Measurements from ENCODE around the gene UBE2S.
"Not testable (repeated sequence)": the region's sequence is repeated elsewhere in the genome, so short reads cannot be mapped to it uniquely, and the experiment has no call there.

Gene UBE2S

DNA sequence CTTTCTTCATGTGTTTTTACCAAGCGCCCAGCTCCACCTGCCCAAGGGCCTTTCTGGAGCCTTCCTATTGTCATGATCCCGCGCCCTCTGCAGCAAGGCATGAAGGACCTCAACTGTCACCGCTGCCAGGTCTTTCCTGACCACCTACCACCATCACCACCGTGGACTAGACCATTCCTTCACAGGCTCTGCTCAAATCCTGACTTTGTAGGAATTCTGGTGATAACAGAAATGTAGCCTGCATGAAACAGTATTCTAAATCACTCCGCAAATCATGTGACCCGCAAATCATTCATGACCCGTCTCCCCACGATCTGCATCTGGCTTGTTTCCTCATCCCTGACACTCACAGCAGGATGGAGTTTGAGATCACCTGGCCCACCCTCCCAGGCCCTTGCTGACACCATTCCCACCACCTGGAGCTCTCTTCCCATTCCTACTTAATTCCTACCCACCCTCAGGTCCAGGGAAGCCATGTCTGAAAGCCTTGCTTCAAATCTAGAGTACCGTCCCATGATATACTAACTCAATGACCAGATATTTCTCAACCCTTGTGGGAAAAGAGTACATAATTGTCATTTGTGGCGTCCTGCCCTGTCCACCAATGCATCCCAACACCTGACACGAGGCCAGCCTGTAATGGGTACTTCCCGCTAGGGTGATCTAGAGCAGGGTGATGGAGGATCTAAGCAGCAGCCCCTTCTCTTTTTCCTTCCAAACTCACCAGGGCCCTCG is 1.3 kb downstream of the UBE2S start:
- DNase-seq (ENCODE audit: low spot score) = no peak

DNA sequence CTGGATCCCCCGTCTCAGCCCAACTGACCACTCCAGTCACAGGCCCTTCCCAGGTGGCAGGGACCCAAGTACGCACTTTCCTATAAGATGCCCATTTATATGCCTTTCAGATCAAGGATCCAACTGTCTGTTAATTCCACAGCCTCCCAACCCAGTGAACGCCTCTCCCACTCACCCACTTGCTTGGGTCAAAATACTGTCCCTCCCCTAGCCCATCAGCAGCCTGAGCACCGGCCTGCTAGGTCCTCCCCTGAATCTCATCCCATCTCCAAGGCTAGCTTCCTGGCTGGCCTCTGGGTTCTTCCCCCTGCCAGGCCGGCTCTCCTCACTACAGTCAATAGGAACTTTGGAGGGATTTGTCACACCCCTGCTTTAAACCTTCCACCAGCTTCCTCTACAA is 1.9 kb downstream of the UBE2S start:
- DNase-seq (ENCODE audit: low spot score) = no peak

DNA sequence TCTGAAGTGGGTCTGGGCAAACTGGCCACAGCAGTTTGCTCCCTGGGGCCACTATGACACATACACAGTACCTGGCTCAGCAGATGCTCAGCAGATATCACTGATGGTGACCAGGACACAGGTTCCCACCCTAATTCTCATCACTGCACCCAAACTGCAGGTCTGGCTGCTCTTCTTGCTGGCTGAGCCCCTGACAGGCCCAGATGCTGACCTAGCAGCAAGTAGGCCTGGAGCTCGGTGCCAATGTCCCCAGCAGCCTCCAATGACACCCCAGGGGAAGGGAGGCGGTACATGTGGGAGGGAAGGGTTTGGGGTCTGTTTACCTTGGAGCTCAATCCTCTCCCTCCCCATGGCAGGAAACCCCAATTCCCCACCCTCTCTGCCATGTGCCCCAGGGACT is 5.1 kb downstream of the UBE2S start:
- no peak for DNase-seq (ENCODE audit: low spot score)

DNA sequence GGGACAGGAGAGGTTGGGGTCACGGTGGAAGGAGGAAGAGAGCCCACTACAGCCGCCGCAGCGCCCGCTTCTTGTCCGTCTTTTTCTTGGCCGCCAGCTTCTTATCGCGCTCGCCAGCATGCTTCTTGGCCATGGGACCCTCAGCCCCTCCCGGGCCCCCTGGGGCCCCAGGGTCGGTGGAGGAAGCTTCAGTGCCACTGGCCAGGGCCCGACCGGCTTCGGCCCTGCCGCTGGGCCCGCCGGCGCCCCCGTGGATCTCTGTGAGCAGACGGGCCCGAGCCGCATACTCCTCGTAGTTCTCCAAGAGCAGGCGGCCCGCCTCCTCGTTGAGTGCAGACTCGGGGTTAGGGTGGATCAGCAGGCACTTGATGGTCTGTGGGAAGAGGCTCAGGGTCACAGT is 6.2 kb downstream of the UBE2S start:
- DNase-seq (ENCODE audit: low spot score) = not testable (repeated sequence)

DNA sequence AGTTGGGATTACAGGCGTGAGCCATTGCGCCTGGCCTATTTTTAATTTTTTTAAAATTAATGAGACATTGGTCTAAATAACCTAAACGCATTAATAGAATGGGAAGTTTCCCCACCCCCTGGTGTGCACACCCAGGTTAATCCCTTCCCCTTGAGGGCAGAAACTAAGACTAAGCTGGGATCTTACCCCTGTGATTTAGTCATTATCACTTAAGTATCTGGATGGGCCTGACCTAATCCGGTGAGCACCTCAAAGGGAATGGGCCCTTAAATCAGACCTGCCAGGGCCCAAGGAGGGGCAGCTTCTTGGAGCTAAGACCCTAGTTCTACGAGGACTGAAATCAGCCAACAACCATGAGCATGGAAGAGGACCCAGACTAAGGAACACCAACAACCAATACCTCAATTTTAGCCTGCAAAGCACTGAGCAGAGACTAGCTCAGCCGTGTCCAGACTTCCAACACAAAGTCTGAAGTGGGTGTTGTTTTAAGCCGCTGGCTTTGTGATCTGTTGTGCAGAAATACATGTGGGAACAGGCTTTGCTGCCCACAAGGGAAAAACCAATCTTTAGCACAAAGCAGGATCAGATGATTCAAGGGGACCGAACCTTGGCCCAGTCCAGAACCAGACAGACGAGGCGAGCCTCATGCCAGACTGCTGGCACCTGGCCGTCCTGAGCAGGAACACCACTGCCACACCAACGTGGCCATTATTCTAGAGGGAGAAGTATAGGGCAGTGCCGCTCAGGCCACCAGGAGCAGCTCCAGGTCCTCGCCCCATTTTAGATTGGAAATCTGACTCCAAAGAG is 7.1 kb downstream of the UBE2S start:
- DNase-seq (ENCODE audit: low spot score) = peak; percentile 62

DNA sequence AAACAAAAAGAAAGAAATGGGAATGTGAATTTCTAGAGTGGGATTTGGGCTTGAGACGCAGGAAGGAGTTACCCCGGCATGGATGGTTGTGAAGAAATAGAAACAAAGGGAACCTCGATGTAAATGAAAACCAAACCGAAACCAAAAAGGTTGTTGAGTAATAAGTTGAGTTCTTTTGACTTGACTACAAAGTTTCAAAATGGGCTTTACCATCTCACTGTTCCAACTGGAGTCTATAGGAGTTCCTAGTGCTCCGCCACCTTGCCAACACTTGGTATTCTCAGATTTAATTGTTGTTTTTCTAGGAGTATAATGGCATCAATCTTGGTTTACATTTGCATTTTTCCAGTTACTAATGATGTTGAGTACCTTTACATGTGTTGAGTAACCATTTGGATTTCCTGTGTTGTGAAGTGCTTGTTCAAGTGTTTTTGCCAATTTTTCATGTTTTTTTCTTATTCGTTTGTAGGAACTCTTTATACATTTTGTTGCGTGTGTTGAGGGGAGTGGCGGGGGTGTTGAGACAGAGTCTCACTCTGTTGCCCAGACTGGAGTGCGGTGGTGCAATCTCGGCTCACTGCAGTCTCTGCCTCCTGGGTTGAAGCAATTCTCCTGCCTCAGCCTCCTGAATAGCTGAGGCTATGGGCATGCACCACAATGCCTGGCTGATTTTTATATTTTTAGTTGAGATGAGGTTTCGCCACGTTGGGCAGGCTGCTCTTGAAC is 9.2 kb downstream of the UBE2S start:
- DNase-seq (ENCODE audit: low spot score) = no peak

DNA sequence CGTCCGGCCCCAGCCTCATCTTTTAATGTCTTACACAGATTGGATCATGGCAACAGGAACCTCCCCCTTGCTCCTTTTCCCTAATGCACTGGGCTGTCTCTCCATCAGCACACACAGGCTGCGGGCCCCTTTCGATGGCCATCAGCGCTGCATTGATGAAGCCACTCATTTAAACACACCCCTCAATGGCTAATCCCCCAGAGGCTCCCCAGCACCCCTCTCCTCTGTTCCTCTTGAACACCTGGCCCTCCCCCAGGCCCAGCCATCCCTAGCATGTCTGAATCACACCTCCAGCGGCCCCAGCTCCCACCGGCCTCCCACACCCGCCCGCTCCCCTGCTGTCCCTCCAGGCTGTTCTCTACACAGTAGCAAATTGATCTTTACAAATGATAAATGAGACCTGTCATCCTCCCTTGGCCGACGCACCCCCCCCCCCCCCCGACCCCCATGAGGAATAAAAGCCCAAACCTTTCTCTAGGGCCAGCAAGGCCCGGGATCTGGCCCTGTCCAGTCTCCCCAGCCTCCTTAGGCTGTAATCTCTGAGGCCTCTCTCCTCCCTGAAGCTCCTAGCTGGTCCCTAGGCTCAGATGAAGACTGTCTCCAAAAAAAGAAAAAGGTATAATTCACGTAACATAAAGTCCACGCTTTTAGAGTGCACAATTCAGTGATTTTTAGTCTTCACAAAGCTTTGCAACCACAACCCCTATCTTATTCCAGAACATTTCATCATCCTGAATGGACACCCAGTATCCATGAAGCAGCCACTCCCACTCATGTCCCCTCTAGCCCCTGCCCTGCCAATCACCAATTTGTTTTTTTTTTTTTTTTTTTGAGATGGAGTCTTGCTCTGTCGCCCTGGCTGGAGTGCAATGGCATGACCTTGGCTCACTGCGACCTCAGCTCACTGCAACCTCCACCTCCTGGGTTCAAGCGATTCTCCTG is 14.5 kb downstream of the UBE2S start:
- no peak for DNase-seq (ENCODE audit: low spot score)

DNA sequence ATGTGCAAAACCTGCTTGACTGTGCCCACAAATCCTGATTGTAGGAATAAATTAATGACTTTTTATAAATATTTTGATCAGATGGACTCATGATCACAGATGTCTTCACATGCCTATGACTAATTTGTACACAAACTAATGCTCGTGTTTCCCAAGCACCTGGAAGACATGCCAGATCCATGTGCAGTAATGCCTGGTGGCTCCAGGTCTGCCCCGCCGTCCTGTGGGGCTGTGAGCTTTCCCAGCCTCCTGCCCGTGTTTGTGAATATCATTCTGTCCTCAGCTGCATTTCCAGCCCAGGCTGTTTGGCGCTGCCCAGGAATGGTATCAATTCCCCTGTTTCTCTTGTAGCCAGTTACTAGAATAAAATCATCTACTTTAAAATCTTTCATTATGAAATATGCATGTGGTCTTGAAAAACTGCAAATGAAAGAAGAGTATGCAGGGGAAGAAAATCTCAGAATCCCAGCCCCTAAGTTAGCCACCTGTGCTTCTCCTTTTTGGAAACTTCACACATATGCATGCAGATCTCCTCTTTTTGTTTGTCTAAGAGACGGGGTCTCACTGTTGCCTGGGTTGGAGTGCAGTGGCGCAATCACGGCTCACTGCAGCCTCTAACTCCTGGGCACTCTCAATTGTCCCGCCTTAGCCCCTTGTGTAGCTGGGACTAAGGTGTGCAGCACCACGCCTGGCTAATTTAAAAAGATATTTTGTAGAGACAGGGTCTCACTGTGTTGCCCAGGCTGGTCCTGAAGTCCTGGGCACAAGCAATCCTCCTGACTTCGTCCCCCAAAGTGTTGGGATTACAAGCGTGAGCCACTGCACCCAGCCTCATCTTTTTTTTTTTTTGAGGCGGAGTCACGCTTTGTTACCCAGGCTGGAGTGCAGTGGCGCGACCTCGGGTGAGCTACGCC is 15.6 kb downstream of the UBE2S start:
- no peak for DNase-seq (ENCODE audit: low spot score)

DNA sequence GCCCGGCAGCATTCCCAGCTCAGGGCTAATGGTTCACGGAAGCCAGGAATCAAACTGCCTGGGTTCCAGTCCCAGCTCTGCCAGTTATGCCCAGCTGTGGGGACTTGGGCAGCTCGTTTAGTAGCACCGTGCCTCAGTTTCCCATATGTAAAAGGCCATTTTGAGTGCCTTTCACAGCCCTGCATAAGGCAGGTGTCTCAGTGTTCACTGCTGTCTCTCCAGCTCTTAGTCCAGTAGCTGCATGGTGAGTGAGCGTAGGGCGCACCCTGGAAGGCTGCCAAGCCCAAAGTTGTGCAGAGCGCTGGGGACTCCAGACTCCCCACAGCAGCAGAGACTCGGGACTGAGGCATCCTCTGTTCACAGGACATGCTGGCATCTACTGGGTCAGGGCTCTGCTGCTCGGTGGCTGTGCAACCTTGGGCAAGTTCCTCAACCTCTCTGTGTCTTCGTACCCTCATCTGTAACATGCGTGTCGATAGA is 16.4 kb downstream of the UBE2S start:
- DNase-seq (ENCODE audit: low spot score) = no peak

DNA sequence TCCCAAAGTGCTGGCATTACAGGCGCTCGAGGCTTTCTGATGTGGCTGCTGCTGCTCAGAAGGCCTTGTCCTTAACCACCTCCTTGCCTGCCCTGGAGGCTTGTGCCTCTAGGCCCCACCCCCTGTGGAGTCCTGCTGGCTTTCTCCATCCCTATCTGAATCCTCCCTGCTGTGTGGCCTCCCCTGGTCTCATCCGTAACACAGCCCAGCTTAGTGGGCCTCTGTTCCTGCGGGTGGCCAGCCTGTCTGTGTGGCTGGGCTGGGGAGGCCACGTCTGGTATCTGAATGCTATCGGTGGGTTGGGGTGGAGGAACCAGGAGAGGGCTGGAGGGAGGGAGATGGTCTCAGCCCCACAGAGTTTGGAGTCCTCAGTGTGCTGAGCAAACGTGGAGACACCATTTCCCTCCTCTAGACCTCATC is 17.1 kb downstream of the UBE2S start:
- no peak for DNase-seq (ENCODE audit: low spot score)

DNA sequence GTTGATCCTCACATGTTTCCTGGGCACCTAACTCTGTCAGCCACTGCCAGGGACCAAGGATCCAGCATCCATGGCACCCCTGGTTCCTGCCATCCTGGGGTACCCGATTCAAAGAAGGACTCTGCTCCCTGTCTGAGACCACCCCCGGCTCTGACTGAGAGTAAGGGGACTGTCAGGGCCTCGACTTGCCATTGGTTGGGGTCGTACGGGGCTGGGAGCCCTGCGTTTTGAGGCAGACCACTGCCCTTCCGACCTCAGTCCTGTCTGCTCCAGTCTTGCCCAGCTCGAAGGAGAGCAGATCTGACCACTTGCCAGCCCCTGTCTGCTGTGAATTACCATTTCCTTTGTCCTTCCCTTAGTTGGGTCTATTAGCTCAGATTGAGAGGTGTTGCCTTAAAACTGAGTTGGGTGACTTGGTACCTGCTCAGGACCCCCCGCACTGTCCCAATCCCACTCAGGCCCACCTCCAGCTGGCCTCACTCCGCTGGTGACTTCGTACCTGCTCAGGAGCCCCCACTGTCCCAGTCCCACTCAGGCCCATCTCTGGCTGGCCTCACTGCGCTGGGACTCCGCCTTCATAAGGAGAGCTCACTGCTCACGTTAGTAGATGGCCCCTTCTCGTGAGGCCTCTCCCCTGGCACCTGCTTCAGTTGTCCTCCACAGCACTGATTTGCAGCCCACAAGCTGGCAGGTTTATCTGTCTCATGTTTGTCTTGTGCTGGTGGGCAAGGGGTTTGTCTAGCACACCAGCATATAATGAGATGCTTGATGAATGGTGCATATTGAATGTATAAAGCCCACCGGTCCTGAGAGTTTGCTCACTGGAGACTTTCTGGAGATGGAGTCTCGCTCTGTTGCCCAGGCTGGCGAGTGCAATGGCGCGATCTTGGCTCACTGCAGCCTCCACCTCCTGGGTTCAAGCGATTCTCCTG is 17.9 kb downstream of the UBE2S start:
- no peak for DNase-seq (ENCODE audit: low spot score)

DNA sequence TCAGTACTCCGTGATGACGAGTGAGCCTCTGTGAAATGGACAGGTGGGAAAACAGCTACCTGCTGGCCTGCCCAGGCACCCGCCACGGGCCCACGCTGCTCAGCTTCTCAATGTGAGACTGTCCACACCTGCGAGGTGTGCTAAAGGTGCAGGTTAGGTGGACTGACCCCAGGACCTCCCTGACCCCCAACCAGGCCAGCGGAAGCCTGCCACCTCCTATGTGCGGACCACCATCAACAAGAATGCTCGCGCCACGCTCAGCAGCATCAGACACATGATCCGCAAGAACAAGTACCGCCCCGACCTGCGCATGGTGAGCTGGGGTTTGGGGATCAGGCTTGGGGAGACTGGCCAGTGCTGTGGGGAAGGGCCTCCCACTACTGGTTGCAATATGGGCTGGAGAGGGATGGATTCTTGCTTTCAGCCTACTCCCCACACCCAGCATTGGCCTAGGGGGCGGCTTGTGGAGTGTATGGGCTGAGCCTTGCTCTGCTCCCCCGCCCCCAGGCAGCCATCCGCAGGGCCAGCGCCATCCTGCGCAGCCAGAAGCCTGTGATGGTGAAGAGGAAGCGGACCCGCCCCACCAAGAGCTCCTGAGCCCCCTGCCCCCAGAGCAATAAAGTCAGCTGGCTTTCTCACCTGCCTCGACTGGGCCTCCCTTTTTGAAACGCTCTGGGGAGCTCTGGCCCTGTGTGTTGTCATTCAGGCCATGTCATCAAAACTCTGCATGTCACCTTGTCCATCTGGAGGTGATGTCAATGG is 19.7 kb downstream of the UBE2S start:
- no peak for DNase-seq (ENCODE audit: low spot score)

DNA sequence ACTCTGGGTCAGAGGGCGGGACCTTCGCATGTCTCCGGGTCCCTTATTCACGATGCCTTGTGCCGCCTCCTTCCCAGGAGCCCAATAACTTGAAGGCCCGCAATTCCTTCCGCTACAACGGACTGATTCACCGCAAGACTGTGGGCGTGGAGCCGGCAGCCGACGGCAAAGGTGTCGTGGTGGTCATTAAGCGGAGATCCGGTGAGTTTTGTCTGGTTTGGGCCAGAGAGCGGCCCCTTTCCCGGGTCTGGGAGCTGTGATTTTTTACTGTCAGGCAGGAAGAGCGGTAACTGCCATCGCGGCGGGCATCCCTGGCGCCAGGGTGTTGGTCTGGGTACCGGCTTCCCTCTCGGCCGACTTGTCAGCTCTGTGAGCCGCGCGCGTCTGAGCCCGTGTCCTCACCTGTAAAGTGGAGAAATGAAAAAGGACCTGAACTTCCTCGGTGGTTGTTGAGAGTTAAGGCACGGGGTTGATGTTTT is 21.1 kb downstream of the UBE2S start:
- DNase-seq (ENCODE audit: low spot score) = no peak

DNA sequence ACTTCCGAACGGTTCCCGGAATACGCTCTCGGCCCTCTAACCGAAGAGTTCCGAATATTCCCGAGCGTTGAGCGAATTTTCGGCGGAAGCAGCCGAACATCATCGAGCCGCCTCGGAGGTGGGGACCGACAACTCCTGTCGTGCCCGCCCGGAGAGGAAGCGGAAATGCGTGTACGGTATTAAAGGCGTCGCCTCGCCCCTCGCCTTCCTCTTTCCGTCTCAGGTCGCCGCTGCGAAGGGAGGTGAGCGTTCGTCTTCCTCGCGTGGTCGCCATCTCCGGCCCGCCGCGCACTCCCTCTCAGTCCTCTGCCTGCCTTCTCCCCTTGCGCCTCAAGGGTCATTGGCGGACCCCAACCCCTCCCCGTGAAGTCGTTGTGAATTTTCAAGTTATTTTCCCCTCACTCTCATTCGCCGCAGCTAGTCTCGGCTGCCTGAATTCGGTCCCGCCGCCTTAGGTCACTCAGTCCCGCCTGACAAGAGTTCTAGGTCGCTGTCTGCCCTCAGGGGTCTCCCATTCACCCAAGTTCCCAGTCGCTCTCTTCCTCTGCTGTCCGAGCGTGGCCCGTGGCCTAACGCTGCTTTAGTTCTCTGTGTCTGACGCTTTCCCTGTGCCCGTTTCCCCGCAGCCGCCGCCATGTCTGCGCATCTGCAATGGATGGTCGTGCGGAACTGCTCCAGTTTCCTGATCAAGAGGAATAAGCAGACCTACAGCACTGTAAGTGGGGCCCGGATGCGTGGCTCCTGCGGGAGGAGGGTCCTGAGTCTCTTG is 21.7 kb downstream of the UBE2S start, which contains the start of gene RPL28:
TSS of gene RPL28 (plus strand) at position 209 of the 769 bp plus-strand sequence. CDS start at position 635, 426 bp downstream.
- peak; percentile 96 for DNase-seq (ENCODE audit: low spot score)

DNA sequence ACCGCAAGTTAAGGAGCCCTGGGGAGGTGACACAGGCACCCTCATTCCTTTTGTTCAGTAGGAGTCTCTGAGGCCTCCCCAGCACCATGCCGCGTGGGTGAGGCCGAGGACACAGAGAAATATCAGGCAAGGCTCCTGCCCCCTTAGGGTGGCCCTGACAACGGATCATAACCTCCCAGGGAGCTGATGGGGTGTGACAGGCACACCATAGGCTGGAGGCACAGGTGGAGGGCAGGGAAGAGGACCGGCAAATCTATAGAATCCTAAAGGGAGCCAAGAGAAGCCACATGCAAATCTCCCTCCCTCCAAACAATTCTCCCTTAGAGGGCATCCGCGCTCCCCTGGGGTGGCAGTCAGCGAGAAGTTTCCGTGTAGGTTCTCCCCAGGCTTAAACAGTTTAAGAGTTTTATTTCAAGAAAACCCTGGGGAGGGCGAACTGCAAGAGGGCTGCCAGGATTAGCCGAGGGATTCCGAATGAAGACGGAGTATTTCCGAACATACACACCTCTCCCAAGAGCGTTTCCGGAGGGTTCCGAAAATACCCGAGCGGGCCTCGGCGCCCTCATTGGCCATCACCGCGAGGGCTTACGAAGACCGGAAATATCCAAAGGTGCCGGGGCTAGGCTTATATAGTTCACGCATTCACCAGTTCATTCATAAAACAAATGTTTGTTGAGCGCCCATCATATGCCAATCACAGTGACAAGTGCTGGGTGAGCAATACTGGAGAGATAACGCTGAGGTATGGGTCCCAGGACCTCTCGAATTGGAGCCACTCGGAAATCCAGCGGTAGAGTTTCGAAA is 22.5 kb downstream of the UBE2S start:
- DNase-seq (ENCODE audit: low spot score) = peak; percentile 92

DNA sequence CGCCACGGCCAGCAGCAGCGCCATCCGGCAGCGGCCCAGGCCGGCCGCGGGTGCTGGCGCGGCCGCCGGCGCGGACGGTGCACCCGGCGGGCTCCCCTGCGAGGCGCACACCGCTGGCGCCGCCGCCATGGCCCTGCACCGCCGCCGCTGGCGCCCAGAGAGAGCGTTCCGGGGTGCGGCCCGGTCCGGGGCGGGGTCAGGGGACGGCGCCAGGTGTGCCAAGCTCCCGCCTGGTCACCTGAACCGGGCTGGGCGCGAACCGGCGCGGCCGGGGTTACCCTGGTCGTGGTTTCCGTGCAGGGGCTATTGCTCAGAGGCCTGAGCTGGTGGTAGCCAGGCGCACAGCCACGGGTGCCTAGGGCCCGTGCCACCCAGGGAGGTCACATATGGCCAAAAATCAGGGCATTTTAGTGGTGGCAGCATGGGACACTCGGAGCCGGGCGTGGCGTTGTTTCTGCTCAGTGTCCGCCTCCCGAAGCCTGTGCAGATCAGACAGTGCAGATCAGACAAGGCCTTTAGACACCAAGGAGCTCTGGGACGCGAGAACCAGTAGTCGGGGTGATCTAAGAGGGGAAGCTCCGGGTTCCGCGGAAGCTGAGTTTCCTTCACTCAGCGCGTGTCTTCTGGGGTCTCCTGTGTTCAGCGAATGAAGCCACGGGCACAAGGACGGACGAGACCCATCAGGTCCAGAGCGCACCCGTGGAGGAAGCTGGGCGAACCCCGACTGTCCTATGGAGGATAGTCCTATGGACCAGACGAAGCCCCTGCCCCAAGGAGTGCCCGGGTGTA is 23.3 kb downstream of the UBE2S start, which contains the start of gene TMEM238:
TSS of gene TMEM238 (minus strand) at position 162 of the 789 bp plus-strand sequence. CDS start at position 129, 33 bp downstream.
- DNase-seq (ENCODE audit: low spot score) = no peak

Data from D341Med (cell line).